ENCODE results near the gene ASTN2.
A peak's percentile ranks its signal among the peaks of the same experiment; 100 is the strongest.

The ASTN2 gene

DNA sequence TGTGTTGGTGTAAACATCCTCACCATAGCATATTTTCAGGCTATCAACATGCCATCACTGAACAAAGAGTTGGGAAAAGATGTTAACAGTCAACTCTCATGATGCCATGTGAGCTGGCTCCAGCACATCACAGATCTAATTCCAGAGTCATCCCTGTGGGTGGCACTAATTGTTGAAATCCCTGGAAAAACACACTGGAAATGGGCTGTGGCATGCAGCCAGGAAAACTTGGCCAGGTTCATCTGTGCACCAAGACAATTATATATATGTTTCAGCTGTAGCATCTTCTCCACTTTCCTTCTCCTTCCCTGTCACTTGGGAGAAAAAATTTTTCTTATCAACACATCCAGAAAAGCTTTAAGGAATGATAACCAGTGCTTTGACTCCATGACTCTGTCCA lies 414.0 kb downstream of the ASTN2 start:
- DNase-seq: no peak

DNA sequence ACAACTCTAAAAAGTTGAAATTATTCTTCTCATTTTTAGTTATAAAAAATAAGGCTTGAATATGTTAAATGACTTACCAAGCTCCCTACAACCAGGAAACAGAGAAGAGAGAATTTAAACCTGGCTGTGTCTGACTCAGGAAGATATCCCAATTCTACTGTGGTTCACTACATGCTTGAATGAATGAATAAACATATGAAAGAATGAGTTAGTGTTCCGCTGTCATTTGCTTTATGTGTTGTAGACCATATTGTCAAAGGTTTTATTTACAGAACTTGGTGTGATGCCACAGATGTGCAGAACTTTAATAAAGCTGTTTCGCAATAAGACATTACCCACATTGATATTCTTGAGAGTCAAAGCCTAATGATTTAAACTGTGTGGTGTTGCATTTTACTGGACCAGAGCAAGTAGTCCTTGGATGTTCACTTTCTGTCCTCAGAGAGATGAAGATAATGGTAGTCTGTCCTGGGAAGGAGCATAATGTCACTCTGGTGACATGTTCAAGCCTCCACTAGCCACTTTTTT lies 414.6 kb downstream of the ASTN2 start:
- DNase-seq: no peak

DNA sequence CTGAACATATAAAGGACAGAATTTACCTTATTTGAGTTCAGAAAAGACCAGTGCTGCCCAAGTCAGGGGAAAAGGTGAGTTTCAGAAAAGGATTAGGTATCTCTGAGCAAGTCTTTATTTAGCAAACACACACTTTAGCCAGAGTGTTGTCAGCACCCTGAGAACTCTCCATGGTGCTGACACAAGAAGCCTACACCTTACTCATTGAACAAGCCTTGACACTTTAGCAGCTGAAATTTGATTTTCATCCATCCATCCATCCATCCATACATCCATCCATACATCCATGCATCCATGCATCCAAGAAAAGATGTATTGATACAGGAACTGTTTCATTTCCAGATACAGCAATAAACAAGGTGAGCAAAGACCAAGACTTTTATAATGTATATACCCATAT lies 416.6 kb downstream of the ASTN2 start:
- peak in 1 of 5 donors; percentile 0 for DNase-seq

DNA sequence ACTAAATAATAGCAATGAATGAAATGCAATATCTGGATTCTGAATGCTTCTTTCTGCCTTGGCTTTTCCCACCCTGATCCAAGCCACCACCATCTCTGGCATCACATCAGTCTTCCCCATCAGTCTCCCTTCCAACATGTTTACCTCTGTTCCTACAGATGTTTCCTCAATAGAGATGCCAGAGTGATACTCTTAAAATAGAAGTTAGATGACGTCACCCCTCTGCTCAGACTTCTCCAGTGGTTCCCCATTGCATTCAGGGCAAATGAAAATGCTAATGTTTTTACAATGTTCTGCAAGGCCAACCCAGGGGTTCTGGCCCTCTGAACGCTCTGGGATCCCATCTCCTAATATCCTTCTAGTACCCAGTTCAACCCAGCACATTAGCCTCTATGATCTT lies 422.0 kb downstream of the ASTN2 start:
- DNase-seq: no peak

DNA sequence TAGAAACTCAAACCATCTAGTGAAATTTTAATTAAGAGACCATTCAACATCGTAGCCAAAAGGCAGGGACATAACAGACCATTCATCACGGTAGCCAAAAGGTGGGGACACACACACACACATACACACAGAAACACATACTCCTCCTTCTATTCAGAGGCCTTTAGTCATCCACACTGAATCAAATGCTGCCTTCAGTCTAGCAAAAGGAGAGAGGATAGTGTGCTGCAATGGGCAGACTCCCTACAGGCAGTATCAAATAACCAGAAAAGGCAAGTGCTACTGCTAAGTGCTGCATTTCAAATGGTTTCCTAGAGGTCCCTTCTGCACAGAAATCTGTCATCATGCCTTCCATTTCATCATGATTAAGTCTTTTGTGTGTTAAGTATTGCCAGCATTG lies 423.8 kb downstream of the ASTN2 start:
- no peak for DNase-seq

DNA sequence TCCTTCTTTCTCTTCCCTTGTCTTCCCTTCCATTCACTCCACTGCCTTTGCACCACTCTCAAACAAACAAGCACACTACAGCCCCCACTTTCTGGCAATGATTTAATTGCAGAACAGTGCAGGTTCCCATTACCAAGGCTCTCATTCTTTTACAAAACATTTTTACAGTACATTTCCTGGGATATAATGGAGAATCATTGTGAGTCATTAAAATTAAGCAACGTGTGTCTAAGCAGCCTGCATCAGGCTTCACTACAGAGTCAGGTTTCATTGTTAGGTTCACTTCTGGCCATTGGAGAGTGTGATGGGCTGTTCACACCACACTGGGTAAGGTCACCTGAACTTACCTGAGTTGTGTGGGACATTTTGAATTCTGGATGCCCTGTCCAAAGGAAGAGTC lies 424.3 kb downstream of the ASTN2 start:
- no peak for DNase-seq

DNA sequence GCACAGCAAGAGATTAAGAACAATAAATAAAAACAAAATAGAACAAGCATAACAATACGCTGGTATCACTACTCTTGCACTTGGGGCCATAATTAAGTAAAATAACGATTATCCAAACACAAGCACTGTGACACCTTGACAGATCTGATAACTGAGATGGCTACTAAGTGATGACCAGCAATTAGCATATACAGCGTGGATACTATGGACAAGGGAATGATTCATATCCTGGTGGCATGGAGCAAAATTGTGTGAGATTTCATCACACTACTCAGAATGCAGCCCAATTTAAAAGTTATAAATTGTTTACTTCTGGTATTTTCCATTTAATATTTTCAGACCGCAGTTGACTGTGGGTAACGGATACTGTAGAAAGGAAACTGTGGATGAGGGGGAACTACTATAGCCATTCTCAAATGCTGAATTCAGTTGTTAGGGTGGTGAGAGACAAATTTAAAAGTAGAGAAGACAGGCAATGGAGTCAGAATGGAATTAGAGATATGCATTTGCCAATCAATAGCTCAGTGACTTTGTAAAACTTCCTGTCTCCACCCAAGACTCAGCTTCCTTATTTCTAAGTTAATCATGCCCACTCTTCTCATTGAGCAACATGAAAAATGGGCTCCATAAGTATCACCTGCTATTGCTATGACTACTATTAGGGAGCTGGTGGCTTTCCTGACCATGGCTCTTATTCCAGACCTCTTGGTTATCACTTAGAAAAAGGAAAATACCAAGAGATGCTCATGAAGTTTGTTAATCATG lies 427.0 kb downstream of the ASTN2 start:
- DNase-seq: no peak

DNA sequence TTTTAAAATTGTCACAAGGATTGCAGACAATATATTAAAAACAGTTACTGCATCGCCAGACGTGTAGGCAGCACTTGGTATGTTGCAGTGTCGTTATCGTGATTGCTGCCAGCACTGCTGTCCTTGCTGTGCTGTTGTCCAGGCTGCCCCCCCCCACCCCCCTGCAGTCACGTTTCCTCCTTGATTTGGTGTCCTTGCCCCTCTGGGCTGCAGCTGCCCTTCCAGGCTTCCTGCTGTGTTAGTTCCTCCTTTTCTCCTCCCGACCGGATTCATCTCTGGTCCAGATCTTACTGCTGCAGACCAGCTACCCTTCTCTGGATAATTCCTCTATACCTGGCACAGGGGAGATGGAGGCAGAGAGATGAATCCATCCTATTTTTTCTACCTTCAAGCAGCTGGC lies 428.8 kb downstream of the ASTN2 start:
- no peak for DNase-seq

DNA sequence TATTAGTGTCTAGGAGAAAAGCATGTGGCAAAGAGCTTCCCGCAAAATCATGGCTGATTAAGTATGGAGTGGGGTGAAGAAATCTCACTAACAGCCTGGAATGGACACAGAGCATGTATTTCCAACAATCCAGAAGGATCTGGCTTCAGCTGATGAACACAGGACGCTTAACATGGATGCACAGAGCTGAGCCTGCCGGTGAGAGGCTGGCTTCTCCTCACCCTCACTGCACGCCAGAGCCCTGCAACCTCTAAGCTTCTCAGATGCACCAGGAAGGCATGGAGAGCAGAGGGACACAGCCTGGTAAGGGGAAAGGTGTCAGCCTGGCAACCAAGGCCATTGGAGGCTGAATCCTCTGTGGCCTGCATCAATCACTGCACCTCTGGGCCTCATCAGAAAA lies 429.3 kb downstream of the ASTN2 start:
- DNase-seq: no peak

DNA sequence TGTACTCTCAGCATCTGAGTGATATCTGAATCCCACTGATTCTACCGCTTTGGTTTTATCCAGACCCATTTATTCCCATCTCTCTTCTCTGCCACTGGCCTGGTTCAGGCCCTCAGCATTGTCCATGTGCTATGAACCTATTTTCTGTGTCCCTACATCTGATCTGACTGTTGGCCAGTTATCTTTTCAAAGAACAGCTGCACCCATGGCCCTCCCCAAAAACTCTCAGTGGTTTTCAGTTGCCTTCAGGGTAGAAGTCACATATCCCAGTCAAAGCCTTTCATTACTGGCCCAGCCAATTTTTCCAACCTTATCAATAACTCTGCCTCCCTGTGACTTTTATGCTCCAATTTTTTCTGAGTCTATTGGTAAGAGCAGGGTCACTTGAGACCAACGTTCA lies 430.7 kb downstream of the ASTN2 start:
- no peak for DNase-seq

DNA sequence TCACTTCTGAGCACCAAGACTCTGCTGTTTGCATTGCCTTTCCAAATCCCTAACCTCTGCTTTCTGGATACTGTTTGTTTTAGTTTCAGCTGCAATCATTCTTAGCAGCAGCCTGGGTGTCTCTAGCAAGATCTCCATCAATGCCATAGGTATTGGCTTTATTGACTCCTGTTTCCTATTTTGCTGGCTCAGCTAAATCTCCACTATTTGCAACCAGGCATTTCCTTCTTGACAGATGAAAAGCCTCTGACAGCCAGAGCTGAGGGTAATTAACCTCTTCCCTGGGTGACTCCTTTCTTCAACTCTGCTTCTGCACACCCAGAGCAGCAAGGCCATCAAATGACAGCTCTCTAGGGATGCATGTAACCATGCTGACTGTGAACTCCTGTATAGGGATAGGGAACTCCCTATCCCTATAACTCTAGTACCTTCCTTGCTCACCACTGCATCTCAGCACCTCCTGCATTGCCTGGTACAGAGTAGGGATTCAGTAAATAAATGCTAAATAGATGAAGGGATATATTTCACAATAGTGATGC lies 434.2 kb downstream of the ASTN2 start:
- DNase-seq: no peak

DNA sequence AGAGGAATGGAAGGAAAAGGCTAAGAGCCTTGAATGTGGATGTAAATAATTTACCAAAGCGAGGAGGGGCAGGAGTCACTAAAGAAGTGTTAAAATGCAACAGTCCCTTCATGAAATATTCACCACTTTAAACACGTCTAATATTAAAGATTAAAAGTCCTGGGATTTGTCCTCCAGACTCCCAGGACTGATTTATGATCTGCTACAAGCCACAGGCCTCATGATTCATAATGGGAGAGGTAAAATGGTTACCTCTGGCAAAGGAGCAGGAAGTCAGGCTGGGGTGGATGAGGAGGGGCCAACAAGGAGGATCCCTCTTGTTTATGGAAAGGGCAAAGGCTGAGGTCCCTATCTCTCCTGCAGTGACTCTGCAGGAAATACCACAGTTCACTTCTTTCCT lies 435.4 kb downstream of the ASTN2 start:
- DNase-seq: no peak

DNA sequence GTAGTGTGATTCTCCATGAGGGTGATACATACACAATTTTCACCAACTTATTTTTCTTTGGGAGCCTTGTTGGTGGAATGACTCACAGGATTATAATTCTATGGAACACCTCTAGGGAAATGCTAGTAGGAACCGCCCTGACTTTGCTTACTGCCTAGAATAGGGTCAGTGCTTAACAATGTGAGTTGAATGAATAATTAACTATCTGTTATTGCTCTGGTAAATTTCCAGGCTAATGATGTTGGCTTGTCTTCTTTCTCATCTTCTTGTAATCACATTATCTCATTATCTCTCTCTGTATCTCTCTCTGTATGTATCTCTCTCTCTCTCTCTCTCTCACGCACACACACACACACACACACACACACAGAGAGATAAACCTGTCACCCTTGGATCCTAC lies 436.7 kb downstream of the ASTN2 start:
- DNase-seq: no peak

DNA sequence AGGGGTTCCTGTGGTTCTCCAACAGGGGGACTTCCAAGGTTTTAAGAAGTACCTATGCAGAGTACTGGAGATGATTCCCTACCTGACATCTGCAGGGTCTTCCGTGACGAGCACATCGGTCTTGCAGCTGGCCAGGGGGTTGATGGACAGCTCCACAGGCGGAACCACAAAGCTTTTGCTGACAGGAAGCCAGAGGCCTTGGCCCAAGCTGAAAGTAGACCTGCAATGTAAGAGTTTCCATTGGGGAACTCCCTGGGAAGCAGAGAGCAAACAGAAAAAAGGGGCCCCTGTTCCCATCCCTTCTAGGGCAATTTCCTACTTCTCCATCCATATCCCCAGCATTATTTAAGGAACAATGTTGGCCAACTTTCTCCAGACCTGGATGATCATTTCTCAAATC lies 439.7 kb downstream of the ASTN2 start:
- no peak for DNase-seq

DNA sequence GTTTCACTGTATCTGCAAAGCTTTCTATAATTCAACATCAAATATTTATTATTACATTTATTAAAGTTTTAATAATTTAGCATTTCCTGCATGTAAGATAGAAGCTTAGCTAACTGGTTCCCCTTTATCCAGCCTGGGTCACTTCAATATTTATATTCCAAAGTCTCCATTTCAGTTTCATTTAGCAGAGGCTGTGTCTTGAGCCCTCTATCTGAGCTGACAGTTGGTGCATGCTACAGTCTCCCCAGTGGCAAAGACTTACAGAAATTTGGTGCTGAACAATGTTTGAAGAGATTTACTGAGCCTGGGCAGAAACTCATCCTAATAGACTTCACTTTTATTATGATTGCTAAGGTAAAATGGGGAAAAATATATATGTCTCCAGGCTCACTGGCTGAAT lies 448.7 kb downstream of the ASTN2 start:
- no peak for DNase-seq

DNA sequence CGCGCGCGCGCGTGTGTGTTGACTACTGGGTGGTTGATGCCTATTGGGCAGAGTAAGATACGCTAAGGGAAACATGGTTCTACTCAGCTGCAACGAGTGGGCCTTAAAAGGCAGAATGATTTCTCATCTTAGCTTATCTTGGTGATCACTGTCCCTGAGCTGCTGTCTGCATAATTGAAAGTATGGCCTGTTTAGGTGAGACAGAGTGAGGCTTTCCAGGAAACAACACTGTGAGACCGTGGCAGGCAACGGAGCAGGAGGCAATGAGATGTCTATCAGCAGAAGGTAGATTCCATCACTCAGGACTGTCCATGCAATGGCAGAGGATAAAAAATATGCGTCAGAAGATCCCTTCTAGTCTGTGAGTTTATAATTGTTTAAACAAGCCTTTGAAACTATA lies 450.6 kb downstream of the ASTN2 start:
- DNase-seq: no peak

DNA sequence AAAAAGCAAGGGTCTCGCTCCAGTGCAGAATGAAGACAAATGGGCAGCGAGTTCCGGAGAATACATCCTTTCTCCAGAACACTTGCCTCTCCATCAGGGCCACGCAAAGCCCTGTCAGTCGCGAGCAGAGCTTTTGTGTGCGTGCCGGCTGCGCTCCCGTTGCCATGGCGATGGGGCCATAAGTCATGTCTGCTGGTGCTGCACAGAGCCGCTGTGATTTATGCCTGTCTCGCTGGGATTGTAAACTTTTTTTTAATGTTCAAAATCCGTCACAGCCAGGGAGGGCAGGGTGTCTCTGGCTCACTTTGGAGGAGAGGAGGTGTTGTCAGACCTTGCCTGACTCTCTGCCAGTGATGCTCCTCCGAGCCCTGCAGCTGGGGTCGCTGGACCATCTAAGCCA lies 455.0 kb downstream of the ASTN2 start:
- DNase-seq: no peak

DNA sequence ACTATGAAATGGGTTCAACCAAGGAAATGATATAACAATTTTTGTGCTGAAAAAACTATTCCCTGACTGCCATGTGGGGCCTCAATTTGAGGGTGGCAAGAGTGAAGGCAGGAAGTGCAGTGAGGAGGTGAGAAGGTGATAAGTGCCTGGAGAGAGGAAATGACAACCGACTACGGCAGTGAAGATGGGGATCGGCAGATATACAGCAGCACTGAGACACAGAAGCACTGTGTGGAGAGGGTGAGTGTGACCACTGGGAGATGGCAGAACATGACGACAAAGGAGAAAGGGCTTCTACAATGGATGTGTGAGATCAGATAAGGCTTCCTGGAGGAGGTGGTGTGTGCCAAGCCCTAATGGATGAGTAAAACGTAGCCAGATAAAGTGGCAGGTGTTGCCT lies 456.0 kb downstream of the ASTN2 start:
- DNase-seq: no peak

DNA sequence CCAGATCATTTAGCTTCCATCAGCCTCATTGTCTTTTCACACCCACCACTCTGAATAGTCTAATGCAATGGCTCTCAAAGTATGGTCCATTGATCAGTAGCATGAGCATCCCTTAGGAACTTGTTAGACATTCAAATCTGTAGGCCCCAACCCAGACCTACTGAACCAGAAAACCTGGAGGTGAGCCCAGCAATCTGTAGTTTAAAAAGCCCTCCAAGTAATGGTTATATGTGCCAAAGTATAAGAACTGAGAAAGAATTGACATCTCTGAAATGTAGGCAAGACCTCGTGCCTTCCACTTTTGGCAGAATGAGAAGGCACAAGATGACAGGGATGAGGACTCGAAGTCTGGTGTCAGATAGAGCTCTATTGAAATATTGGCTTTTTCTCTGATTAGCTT lies 460.1 kb downstream of the ASTN2 start:
- DNase-seq: no peak

DNA sequence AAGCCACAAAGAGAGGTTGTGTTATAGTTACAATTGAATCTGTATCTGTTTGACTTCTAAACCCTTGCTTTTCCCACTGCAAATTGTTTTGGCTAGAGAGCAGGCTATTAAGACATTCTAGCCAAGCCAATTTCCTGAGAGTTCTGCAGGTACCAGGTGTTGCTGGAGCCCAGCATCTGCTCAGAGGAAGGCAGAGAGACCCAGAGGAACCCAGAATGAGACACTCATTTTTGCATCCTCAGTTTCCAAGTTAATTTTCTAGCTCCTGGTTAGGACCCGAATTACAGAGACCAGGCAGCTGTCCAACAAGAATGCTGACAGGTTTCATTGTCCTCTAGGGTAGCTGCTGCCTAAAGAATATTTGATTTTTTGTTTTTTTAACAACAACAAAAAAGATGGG lies 461.6 kb downstream of the ASTN2 start:
- no peak for DNase-seq

DNA sequence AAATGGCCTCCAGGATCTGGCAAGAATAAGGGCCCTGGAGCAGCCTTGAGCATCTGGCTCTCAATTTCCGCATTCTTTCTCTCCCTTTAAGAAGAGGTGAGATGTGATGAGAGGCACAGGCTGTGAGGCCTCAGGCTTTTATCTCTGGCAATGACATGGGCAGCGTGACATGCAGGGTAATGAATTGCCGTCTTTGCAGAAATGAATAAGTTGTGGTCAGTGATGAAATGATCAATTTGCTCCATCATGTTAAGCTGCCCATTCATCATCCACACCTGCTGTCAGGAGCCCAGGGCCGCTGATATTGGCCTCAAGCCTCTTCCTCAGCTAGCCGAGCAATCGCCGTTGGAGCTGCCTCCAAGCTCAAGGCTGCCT lies 462.4 kb downstream of the ASTN2 start:
- no peak for DNase-seq

DNA sequence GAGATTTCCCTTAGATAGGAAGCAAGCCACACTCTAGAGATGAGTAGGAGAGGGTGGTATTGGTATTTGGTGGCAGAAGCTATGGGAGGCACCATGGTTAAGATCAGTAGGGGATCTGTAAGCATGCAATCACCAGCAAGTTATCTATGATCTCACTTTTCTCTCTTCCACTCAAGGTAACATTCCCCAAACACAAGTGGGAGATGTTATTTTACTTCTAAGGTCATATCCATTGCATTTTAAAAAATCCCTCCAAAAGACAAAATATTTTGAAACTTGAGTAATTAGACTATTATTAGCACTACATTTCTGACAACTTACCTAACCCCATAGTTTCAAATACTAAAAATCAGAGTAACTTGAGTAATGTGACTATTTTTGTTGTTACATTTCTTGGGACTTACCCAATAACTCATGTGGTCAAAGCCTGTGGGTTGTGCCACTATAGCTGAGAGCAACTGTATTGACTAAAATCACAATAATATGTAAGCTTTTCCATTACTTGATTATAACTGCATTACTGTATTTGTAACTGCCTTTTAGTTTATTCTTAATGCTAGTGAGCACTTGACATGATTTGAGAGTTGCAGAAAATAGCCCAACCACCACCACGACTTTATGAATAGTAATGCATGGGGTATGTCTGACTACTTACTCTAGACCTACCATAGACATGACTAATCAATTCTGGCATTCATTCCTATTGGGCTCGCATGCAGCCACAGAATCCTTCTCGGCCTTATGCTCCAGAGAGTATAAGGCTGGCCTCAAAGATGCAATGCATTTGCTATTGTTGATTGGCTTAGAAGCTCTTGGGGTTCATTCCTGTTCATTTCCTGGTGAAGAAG lies 463.0 kb downstream of the ASTN2 start:
- no peak for DNase-seq

DNA sequence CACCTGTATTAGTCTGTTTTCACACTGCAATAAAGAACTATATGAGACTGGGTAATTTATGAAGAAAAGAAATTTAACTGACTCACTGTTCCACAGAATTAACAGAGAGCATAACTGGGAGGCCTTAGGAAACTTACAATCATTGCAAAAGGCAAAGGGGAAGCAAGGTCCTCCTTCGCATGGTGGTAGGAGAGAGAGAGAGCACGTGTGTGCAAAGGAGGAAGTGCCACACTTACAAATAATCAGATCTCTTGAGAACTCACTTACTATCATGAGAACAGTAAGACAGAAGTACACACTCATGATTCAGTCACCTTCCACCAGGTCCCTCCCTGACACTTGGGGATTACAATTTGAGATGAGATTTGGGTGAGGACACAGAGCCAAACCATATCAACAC lies 469.0 kb downstream of the ASTN2 start:
- no peak for DNase-seq

Data from T-helper 1 cell (primary cell).